SJSA1 (cell line): ENCODE measurements around the gene ARL14EPL. TPM values are rescaled to one million over a fixed set of nuclear protein-coding genes. Genes with fewer than 3 reads are reported as not detected.

Source experiments
- total RNA-seq: library from RNA; depleted of rRNA; stranded (reverse); fragments of >200 nt; shearing (Covaris generic); gene quantifications from 2 replicates; pipeline ENCODE4 v1.2.3, GENCODE V29; 2014; rRNA removed

ARL14EPL gene
- total RNA-seq, 1 experiment from 2014 or later = 1.3 TPM

Other genes with a start within 250 kb of the ARL14EPL start
- gene CDO1, start 215.8 kb upstream of the ARL14EPL start, total RNA-seq = 6.8 TPM in 2 replicates
- 174 and 179 TPM in 2 replicates for gene ATG12, start 190.9 kb upstream of the ARL14EPL start, total RNA-seq
- gene AP3S1, start 190.5 kb upstream of the ARL14EPL start, total RNA-seq = 140 and 316 TPM in 2 replicates
- gene LVRN, start 70.0 kb upstream of the ARL14EPL start, total RNA-seq = 0.74 TPM in 1 of 2 replicates, not detected in the other
- 112 and 141 TPM in 2 replicates for gene COMMD10, start 52.6 kb downstream of the ARL14EPL start, total RNA-seq